ENCODE results near the gene TNFAIP8L1.
A peak's percentile ranks its signal among the peaks of the same experiment; 100 is the strongest.

Gene TNFAIP8L1

DNA sequence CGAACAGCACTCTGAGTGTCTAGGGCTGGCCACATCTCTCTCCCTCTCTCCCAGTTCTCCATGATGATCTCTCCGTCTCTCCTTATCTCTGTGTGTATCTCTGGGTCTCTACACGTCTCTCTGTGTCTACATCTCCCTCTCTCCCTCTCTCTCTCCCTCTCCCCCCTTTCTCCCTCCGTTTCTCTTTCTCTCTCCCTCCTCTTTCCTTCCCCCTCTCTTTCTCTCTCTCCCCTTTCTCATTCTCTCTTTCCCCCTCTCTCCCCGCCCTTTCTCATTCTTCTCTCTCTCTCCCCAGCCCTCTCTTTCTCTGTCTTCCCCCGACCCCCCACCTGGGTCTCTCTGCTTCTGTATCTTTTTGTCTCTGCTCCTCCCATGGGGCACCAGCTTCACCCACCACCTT is 21.3 kb upstream of the TNFAIP8L1 start:
- TF ChIP-seq YY1 (IDR thresholded peaks at IDR 0.05; ENCODE audit: insufficient read depth, insufficient read length): no peak
- TF ChIP-seq SUZ12 (IDR thresholded peaks at IDR 0.05; ENCODE audit: extremely low read depth, insufficient read depth, insufficient read length): no peak
- no peak for TF ChIP-seq ZNF274 (IDR thresholded peaks at IDR 0.05; ENCODE audit: low read depth, low read length)
- no peak overlapping the region for H3K4me3 ChIP-seq (ENCODE audit: insufficient read length, low read depth)

DNA sequence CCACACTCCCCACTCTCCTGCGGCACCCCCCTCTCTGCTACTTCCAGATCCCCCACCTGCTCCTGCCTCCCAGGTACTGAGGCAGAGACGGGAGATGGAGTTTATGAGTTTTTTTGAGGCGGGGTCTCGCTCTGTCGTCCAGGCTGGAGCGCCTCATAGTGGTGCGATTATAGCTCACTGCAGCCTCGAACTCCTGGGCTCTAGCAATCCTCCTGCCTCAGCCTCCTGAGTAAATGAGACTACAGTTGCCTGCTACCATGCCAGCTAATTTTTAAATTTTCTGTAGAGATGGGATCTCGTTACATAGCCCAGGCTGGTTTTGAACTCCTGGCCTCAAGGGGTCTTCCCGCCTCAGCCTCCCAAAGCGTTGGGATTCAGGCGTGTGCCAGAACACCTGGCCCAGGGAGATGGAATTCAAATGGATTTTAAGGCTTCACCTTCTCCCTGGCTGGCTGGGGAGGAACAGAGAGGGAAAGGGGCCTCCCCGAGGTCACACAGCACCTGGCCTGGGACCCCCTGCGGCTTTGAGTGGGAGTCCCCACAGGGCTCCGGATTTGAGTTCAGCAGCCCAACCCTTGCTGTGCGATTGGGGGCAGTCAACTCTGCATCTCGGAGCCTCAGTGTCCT is 19.5 kb upstream of the TNFAIP8L1 start:
- no peak overlapping the region for H3K9ac ChIP-seq (ENCODE audit: insufficient read length, low read depth)
- no peaks in the 10 kb centered on the region for H3K36me3 ChIP-seq (ENCODE audit: insufficient read depth, insufficient read length, low read length)
- no peak for TF ChIP-seq SUZ12 (IDR thresholded peaks at IDR 0.05; ENCODE audit: extremely low read depth, insufficient read depth, insufficient read length)
- TF ChIP-seq ZNF274 (IDR thresholded peaks at IDR 0.05; ENCODE audit: low read depth, low read length): no peak
- no peak for TF ChIP-seq YY1 (IDR thresholded peaks at IDR 0.05; ENCODE audit: insufficient read depth, insufficient read length)
- peaks cover 23% of the 10 kb centered on the region for H3K27me3 ChIP-seq (ENCODE audit: insufficient read depth, insufficient read length)
- DNase-seq (ENCODE audit: low read depth, low spot score): no peak
- H3K4me1 ChIP-seq (ENCODE audit: insufficient read depth, insufficient read length): peaks cover 6% of the 10 kb centered on the region
- H3K9me3 ChIP-seq (ENCODE audit: insufficient read depth, low read length): no peaks in the 10 kb centered on the region
- no peak overlapping the region for H3K4me3 ChIP-seq (ENCODE audit: insufficient read length, low read depth)

More for the DNA sequence above, 21.3 kb upstream of the TNFAIP8L1 start:
- DNase-seq (ENCODE audit: low read depth, low spot score): no peak
- Histone ChIP-seq H3K27me3 (ENCODE audit: insufficient read depth, insufficient read length) (peaks cover 23% of the 10 kb centered on the region), H3K36me3 (ENCODE audit: insufficient read depth, insufficient read length, low read length) (no peaks in the 10 kb centered on the region), H3K9me3 (ENCODE audit: insufficient read depth, low read length) (no peaks in the 10 kb centered on the region), H3K9ac (ENCODE audit: insufficient read length, low read depth) (peak overlapping the region; percentile 34), H3K4me1 (ENCODE audit: insufficient read depth, insufficient read length) (peaks cover 5% of the 10 kb centered on the region)

DNA sequence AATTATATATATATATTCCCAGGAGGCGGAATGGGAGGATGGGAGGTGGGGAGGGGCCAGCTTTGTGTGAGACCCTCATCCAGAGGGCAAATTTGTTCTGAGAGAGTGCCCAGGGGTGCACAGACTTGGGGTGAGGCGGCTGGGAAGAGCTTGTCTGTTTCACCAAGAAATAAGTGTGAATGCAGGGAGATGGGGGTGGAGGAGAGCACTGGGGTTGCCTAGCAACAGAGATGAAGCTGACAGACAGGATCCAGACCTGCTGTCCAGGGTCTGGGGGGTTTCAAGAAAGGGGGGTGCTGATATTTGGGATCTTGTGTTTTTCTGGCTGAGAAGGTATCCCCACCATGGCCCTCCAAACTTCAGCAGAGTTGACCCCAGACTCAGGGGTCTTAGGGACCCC is 18.6 kb upstream of the TNFAIP8L1 start:
- H3K9me3 ChIP-seq (ENCODE audit: insufficient read depth, low read length): no peaks in the 10 kb centered on the region
- no peak overlapping the region for H3K9ac ChIP-seq (ENCODE audit: insufficient read length, low read depth)
- peaks cover 23% of the 10 kb centered on the region for H3K27me3 ChIP-seq (ENCODE audit: insufficient read depth, insufficient read length)
- H3K36me3 ChIP-seq (ENCODE audit: insufficient read depth, insufficient read length, low read length): no peaks in the 10 kb centered on the region
- no peak overlapping the region for H3K4me3 ChIP-seq (ENCODE audit: insufficient read length, low read depth)
- peaks cover 4% of the 10 kb centered on the region for H3K4me1 ChIP-seq (ENCODE audit: insufficient read depth, insufficient read length)
- DNase-seq (ENCODE audit: low read depth, low spot score): no peak
- TF ChIP-seq SUZ12 (IDR thresholded peaks at IDR 0.05; ENCODE audit: extremely low read depth, insufficient read depth, insufficient read length) (no peak), YY1 (IDR thresholded peaks at IDR 0.05; ENCODE audit: insufficient read depth, insufficient read length) (no peak), ZNF274 (IDR thresholded peaks at IDR 0.05; ENCODE audit: low read depth, low read length) (no peak)

DNA sequence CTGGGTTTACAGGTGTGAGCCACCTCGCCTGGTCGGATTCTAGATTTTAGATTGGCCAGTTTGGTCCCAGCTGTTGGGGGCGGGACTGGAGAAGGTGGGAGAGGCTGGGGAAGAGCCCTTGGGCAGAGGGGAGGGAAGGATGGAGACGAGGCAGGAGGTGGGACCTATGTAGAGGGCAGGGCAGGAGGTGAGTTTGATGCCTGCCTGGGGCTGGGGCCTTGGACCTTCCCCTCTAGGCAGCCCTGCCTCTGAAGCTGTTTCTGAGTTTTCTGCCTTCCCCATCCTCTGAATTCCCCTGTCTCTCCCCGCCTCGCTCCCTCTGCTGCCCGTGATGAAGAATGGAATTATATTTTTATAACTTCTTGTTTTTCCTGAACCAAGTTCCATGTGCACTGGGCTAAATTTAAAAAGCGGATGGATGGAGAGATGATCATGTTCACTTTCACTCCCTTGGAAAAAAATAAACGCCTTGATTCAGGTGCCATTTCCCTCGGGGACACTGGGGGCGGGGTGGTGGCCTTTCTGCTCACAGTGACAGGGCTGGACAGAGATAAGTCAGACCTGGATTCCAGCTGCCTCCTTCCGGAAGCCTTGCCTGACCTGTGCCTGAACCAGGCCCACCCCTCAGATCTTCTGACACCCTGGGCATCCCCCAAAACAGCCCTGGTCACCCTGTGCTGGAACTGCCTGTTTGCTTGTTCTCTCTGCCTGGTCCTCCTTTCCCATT is 16.5 kb upstream of the TNFAIP8L1 start:
- DNase-seq (ENCODE audit: low read depth, low spot score): no peak
- no peak for TF ChIP-seq ZNF274 (IDR thresholded peaks at IDR 0.05; ENCODE audit: low read depth, low read length)
- TF ChIP-seq SUZ12 (IDR thresholded peaks at IDR 0.05; ENCODE audit: extremely low read depth, insufficient read depth, insufficient read length): no peak
- no peak for TF ChIP-seq YY1 (IDR thresholded peaks at IDR 0.05; ENCODE audit: insufficient read depth, insufficient read length)
- Histone ChIP-seq H3K27me3 (ENCODE audit: insufficient read depth, insufficient read length) (peaks cover 16% of the 10 kb centered on the region), H3K9me3 (ENCODE audit: insufficient read depth, low read length) (no peaks in the 10 kb centered on the region), H3K9ac (ENCODE audit: insufficient read length, low read depth) (peak overlapping the region; percentile 36), H3K36me3 (ENCODE audit: insufficient read depth, insufficient read length, low read length) (no peaks in the 10 kb centered on the region), H3K4me1 (ENCODE audit: insufficient read depth, insufficient read length) (peaks cover 2% of the 10 kb centered on the region), H3K4me3 (ENCODE audit: insufficient read length, low read depth) (no peak overlapping the region)

DNA sequence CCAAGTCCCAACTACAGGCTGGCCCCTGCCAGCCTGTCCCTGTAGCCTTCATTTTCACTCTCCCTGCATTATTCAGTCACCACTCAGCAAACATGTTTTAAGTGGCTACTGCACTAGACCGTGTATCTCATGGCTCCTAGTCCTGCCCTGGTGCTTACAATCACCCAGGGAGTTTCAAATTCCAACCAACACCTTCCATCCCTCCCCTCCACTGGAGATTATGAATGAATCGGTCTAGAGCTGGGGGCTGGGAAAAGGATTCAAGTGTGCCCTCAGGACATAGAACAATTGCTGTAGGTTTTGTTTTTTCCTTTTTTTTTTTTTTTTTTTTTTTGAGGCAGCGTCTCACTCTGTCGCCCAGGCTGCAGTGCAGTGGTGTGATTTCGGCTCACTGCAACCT is 15.0 kb upstream of the TNFAIP8L1 start:
- no peaks in the 10 kb centered on the region for H3K36me3 ChIP-seq (ENCODE audit: insufficient read depth, insufficient read length, low read length)
- H3K9ac ChIP-seq (ENCODE audit: insufficient read length, low read depth): no peak overlapping the region
- DNase-seq (ENCODE audit: low read depth, low spot score): no peak
- TF ChIP-seq ZNF274 (IDR thresholded peaks at IDR 0.05; ENCODE audit: low read depth, low read length) (no peak), YY1 (IDR thresholded peaks at IDR 0.05; ENCODE audit: insufficient read depth, insufficient read length) (no peak), SUZ12 (IDR thresholded peaks at IDR 0.05; ENCODE audit: extremely low read depth, insufficient read depth, insufficient read length) (no peak)
- peaks cover 4% of the 10 kb centered on the region for H3K27me3 ChIP-seq (ENCODE audit: insufficient read depth, insufficient read length)
- H3K4me1 ChIP-seq (ENCODE audit: insufficient read depth, insufficient read length): peaks cover 2% of the 10 kb centered on the region
- H3K4me3 ChIP-seq (ENCODE audit: insufficient read length, low read depth): no peak overlapping the region
- H3K9me3 ChIP-seq (ENCODE audit: insufficient read depth, low read length): no peaks in the 10 kb centered on the region

DNA sequence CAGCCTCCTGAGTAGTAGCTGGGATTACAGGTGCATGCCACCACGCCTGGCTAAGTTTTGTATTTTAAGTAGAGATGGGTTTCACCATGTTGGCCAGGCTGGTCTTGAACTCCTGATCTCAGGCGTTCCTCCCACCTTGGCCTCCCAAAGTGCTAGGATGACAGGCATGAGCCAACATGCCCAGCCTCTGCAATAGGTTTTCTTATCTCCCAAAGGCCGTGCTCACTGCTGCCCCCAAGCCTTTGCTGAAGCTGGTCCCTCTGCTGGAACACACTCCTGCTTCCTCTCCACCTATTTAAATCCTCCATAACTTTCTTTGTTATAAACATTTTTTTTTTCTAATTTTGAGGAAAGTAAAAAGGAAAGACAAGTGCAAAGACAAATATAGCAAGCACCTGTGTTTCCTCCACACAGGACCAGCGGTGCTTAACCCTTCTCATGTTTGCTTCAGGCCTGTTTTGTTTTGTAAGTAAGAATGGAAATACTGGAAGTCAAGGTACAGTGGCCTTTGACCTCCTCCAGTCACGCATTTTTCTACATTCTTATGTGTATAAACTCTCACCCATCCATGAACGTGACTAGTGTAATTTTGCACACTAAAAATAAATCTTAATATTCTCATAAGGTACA is 14.5 kb upstream of the TNFAIP8L1 start:
- no peaks in the 10 kb centered on the region for H3K36me3 ChIP-seq (ENCODE audit: insufficient read depth, insufficient read length, low read length)
- H3K27me3 ChIP-seq (ENCODE audit: insufficient read depth, insufficient read length): no peaks in the 10 kb centered on the region
- H3K9me3 ChIP-seq (ENCODE audit: insufficient read depth, low read length): no peaks in the 10 kb centered on the region
- peak; percentile 70 for DNase-seq (ENCODE audit: low read depth, low spot score)
- H3K4me1 ChIP-seq (ENCODE audit: insufficient read depth, insufficient read length): peaks cover 2% of the 10 kb centered on the region
- no peak overlapping the region for H3K9ac ChIP-seq (ENCODE audit: insufficient read length, low read depth)
- no peak overlapping the region for H3K4me3 ChIP-seq (ENCODE audit: insufficient read length, low read depth)
- TF ChIP-seq ZNF274 (IDR thresholded peaks at IDR 0.05; ENCODE audit: low read depth, low read length) (no peak), YY1 (IDR thresholded peaks at IDR 0.05; ENCODE audit: insufficient read depth, insufficient read length) (no peak), SUZ12 (IDR thresholded peaks at IDR 0.05; ENCODE audit: extremely low read depth, insufficient read depth, insufficient read length) (no peak)
